DND-41 (cell line): ENCODE measurements around the gene CERK.

Source experiments
- ATAC-seq: fragments of 200-7000 bp; cut with Tn5 transposase; 3 replicates; pipeline ENCODE4 v1.9.1; 2021; ENCODE audit warnings: low read depth; ENCODE audit not compliant: insufficient read depth
- DNase-seq: peaks from one replicate; pipeline ENCODE4 v3.0.0-alpha.2; 2020
- H2AFZ ChIP-seq: 2 replicates; pipeline ENCODE4 v1.6.0; 2012; ENCODE audit warnings: low read depth, low read length
- H3K27ac ChIP-seq: 2 replicates; pipeline ENCODE4 v1.5.1; 2012; ENCODE audit warnings: low read length, inconsistent platforms
- H3K27me3 ChIP-seq: fragments of 200-600 bp; sonication (generic); 2 replicates; pipeline ENCODE4 v1.6.0; 2012; ENCODE audit warnings: low read length, mild to moderate bottlenecking, inconsistent platforms; ENCODE audit not compliant: insufficient read depth, poor library complexity
- H3K36me3 ChIP-seq: 2 replicates; pipeline ENCODE4 v1.5.1; 2012; ENCODE audit warnings: low read length, inconsistent platforms; ENCODE audit not compliant: insufficient read depth
- H3K4me1 ChIP-seq: 2 replicates; pipeline ENCODE4 v1.5.1; 2012; ENCODE audit warnings: mild to moderate bottlenecking, low read length; ENCODE audit not compliant: insufficient read depth
- H3K4me2 ChIP-seq: 2 replicates; pipeline ENCODE4 v1.6.0; 2012; ENCODE audit warnings: mild to moderate bottlenecking, moderate library complexity, low read length, inconsistent platforms; ENCODE audit not compliant: insufficient read depth
- H3K4me3 ChIP-seq, 2 experiments: fragments of 200-600 bp in 1 of 2; shearing (Covaris generic) in 1 of 2; 2 replicates each; pipeline ENCODE4 v1.5.1; 2012 to 2016; ENCODE audit warnings: inconsistent platforms in 2 of 2, low read length in 2 of 2, mild to moderate bottlenecking in 2 of 2, low read depth in 1 of 2, moderate library complexity in 1 of 2
- H3K79me2 ChIP-seq: 2 replicates; pipeline ENCODE4 v1.6.0; 2012; ENCODE audit warnings: low read length, inconsistent platforms; ENCODE audit not compliant: insufficient read depth
- H3K9ac ChIP-seq: 2 replicates; pipeline ENCODE4 v1.6.0; 2012; ENCODE audit warnings: low read depth, mild to moderate bottlenecking, inconsistent platforms, low read length, moderate library complexity
- H3K9me3 ChIP-seq: 2 replicates; pipeline ENCODE4 v1.5.1; 2012; ENCODE audit warnings: low read length, moderate library complexity, mild to moderate bottlenecking, inconsistent platforms; ENCODE audit not compliant: insufficient read depth, severe bottlenecking
- H4K20me1 ChIP-seq: 2 replicates; pipeline ENCODE4 v1.6.0; 2012; ENCODE audit warnings: low read length; ENCODE audit not compliant: insufficient read depth
- CTCF ChIP-seq: IDR thresholded peaks from 2 replicates; pipeline ENCODE4 v1.5.1; 2012; ENCODE audit warnings: borderline replicate concordance, low read length, moderate library complexity, mild to moderate bottlenecking; ENCODE audit not compliant: poor library complexity, severe bottlenecking; ENCODE audit errors: extremely low read depth
- EZH2 ChIP-seq: IDR thresholded peaks from 3 replicates; pipeline ENCODE4 v1.6.1; 2012; ENCODE audit warnings: borderline replicate concordance, low read depth, mild to moderate bottlenecking, moderate library complexity, low read length, inconsistent platforms; ENCODE audit not compliant: severe bottlenecking

CERK gene

GRCh38 chr22:46747646-46748045, 9.6 kb upstream of the CERK start:
- Histone ChIP-seq H3K4me1 (peaks cover 16% of the 10 kb centered on the region), H3K4me2 (no peak overlapping the region), H3K79me2 (no peaks in the 10 kb centered on the region), H3K27me3 (no peaks in the 10 kb centered on the region), H3K4me3 (no peak overlapping the region), H4K20me1 (no peaks in the 10 kb centered on the region), H3K36me3 (no peaks in the 10 kb centered on the region), H2AFZ (no peak overlapping the region), H3K27ac (no peak overlapping the region), H3K9me3 (no peaks in the 10 kb centered on the region), H3K9ac (no peak overlapping the region)
- TF ChIP-seq EZH2 (no peak), CTCF (no peak)
- DNase-seq (no peak), ATAC-seq (no peak)

GRCh38 chr22:46746620-46747019, 8.6 kb upstream of the CERK start:
- no peaks in the 10 kb centered on the region for H3K27me3 ChIP-seq
- no peak overlapping the region for H3K4me2 ChIP-seq
- H3K4me3 ChIP-seq, result no peak overlapping the region
- H3K36me3 ChIP-seq, result no peaks in the 10 kb centered on the region
- DNase-seq (no peak), ATAC-seq (no peak)
- H3K79me2 ChIP-seq, result no peaks in the 10 kb centered on the region
- TF ChIP-seq EZH2 (no peak), CTCF (no peak)
- peaks cover 16% of the 10 kb centered on the region for H3K4me1 ChIP-seq
- H2AFZ ChIP-seq, result no peak overlapping the region
- H3K27ac ChIP-seq, result no peak overlapping the region
- no peaks in the 10 kb centered on the region for H4K20me1 ChIP-seq
- no peaks in the 10 kb centered on the region for H3K9me3 ChIP-seq
- no peak overlapping the region for H3K9ac ChIP-seq

- no peak overlapping the region for H3K9ac ChIP-seq
- no peak for DNase-seq
- H3K9me3 ChIP-seq, result no peaks in the 10 kb centered on the region
- peaks cover 16% of the 10 kb centered on the region for H3K4me1 ChIP-seq
- no peak overlapping the region for H2AFZ ChIP-seq
- no peak overlapping the region for H3K4me3 ChIP-seq
- no peaks in the 10 kb centered on the region for H3K36me3 ChIP-seq
- no peaks in the 10 kb centered on the region for H4K20me1 ChIP-seq
- no peaks in the 10 kb centered on the region for H3K27me3 ChIP-seq
- H3K27ac ChIP-seq, result no peak overlapping the region
- no peaks in the 10 kb centered on the region for H3K79me2 ChIP-seq
- ATAC-seq, result no peak
- no peak overlapping the region for H3K4me2 ChIP-seq
- no peak for TF ChIP-seq CTCF
- no peak for TF ChIP-seq EZH2
These were observed 8.1 kb upstream of the CERK start for GRCh38 chr22:46746192-46746591.

- Histone ChIP-seq H3K36me3 (no peaks in the 10 kb centered on the region), H4K20me1 (no peaks in the 10 kb centered on the region; the same call in 1 of the 2 replicates), H3K4me3 (no peak overlapping the region), H3K27ac (no peak overlapping the region), H3K9ac (no peak overlapping the region), H2AFZ (no peak overlapping the region), H3K79me2 (no peaks in the 10 kb centered on the region), H3K4me2 (no peak overlapping the region), H3K4me1 (peaks cover 11% of the 10 kb centered on the region), H3K27me3 (no peaks in the 10 kb centered on the region), H3K9me3 (no peaks in the 10 kb centered on the region)
- ATAC-seq, result no peak
- no peak for DNase-seq
- no peak for TF ChIP-seq CTCF
- TF ChIP-seq EZH2, result no peak
These were observed 6.5 kb upstream of the CERK start for GRCh38 chr22:46744581-46744980.
